Thyroid gland (tissue), 4 donors: ENCODE data around the gene TRIM51G.
"Not testable (repeated sequence)": the region's sequence is repeated elsewhere in the genome, so short reads cannot be mapped to it uniquely, and the experiment has no call there.

Source experiments
- POLR2A ChIP-seq, 2 donors: fragments of 450-650 bp; IDR thresholded peaks; one replicate each; pipeline ENCODE4 v1.6.1; 2017; ENCODE audit warnings: antibody characterized with exemption in 2 of 2, mild to moderate bottlenecking in 2 of 2, moderate library complexity in 1 of 2
- TF ChIP-seq, protein P1 (sequence below), 6 experiments: fragments of 200-600 bp in 3 of 6; fragments of 450-650 bp in 3 of 6; sonication (generic) in 3 of 6; IDR thresholded peaks; one replicate each; pipeline ENCODE4 v1.5.1; 2016 to 2019; ENCODE audit warnings: antibody characterized with exemption in 6 of 6, mild to moderate bottlenecking in 2 of 6, inconsistent platforms in 1 of 6, moderate library complexity in 1 of 6

DNA sequence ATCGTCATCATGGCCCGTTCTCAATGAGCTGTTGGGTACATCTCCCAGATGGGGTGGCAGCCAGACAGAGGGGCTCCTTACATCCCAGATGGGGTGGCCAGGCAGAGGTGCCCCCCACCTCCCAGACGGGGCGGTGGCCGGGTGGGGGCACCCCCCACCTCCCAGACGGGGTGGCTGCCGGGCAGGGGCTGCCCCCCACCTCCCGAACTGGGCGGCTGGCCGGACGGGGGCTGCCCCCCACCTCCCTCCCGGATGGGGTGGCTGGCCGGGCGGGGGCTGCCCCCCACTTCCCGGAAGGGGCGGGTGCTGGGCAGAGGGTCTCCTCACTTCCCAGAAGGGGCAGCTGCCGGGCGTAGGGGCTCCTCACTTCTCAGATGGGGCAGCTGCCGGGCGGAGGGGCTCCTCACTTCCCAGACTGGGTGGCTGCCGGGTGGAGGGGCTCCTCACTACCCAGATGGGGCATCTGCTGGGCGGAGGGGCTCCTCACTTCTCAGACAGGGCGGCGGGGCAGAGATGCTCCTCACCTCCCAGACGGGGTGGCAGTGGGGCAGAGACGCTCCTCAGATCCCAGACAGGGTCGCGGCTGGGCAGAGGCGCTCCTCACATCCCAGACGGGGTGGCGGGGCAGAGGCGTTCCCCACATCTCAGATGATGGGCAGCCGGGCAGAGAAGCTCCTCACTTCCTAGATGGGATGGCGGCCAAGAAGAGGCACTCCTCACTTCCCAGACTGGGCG lies 28.2 kb downstream of the TRIM51G start:
- TF ChIP-seq, protein P1, sequence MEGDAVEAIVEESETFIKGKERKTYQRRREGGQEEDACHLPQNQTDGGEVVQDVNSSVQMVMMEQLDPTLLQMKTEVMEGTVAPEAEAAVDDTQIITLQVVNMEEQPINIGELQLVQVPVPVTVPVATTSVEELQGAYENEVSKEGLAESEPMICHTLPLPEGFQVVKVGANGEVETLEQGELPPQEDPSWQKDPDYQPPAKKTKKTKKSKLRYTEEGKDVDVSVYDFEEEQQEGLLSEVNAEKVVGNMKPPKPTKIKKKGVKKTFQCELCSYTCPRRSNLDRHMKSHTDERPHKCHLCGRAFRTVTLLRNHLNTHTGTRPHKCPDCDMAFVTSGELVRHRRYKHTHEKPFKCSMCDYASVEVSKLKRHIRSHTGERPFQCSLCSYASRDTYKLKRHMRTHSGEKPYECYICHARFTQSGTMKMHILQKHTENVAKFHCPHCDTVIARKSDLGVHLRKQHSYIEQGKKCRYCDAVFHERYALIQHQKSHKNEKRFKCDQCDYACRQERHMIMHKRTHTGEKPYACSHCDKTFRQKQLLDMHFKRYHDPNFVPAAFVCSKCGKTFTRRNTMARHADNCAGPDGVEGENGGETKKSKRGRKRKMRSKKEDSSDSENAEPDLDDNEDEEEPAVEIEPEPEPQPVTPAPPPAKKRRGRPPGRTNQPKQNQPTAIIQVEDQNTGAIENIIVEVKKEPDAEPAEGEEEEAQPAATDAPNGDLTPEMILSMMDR (IDR thresholded peaks at IDR 0.05) = not testable (repeated sequence)
- TF ChIP-seq POLR2A (IDR thresholded peaks at IDR 0.05) = not testable (repeated sequence)
